PC-3 (cell line): ENCODE data around the gene LGALS9. TPM values are rescaled to one million over a fixed set of nuclear protein-coding genes. Genes with fewer than 3 reads are reported as not detected.

Source experiments
- ATAC-seq: fragments of 200-7000 bp; cut with Tn5 transposase; 2 replicates; pipeline ENCODE4 v1.9.1; 2020; ENCODE audit warnings: mild to moderate bottlenecking, moderate library complexity
- BruUV-seq: library from RNA; stranded (reverse); fragments of 400-500 nt; replicated peaks from 2 replicates; lab custom pipeline; 2021; lab: Mats Ljungman, UMichigan
- CTCF ChIA-PET: fragments of 300-600 bp; sonication (Branson Sonifier 250); formaldehyde crosslinking; loops from one replicate; lab custom pipeline; 2022; ENCODE audit warnings: antibody characterized with exemption; lab: Charles Lee
- POLR2A ChIA-PET: fragments of 300-600 bp; sonication (Branson Sonifier 250); formaldehyde crosslinking; loops from one replicate; lab custom pipeline; 2022; ENCODE audit warnings: antibody characterized with exemption; ENCODE audit not compliant: unreplicated experiment; lab: Charles Lee
- DNase-seq: peaks from one replicate; pipeline ENCODE4 v3.0.0-alpha.2; 2015
- H2AFZ ChIP-seq: fragments of 300-600 bp; sonication (generic); 2 replicates; pipeline ENCODE4 v1.6.0; 2016; ENCODE audit warnings: antibody characterized with exemption, low read length
- H3F3A ChIP-seq: fragments of 300-600 bp; sonication (generic); one replicate; pipeline ENCODE4 v1.6.0; 2017; ENCODE audit warnings: antibody characterized with exemption, low read length, control low read depth, mild to moderate bottlenecking; ENCODE audit not compliant: unreplicated experiment
- H3K27ac ChIP-seq: fragments of 300-600 bp; sonication (generic); 2 replicates; pipeline ENCODE4 v1.5.1; 2016; ENCODE audit warnings: mild to moderate bottlenecking, low read length
- H3K27me3 ChIP-seq: fragments of 300-600 bp; sonication (generic); 2 replicates; pipeline ENCODE4 v1.6.1; 2016; ENCODE audit warnings: low read length, mixed read lengths
- H3K36me3 ChIP-seq: fragments of 300-600 bp; sonication (generic); 2 replicates; pipeline ENCODE4 v1.6.1; 2016; ENCODE audit warnings: low read depth, mixed run types, low read length, mixed read lengths
- H3K4me1 ChIP-seq: fragments of 300-600 bp; sonication (generic); 2 replicates; pipeline ENCODE4 v1.5.1; 2016; ENCODE audit warnings: low read length; ENCODE audit not compliant: insufficient read depth
- H3K4me2 ChIP-seq: fragments of 300-600 bp; sonication (generic); 2 replicates; pipeline ENCODE4 v1.6.0; 2016; ENCODE audit warnings: low read length
- H3K4me3 ChIP-seq: fragments of 300-600 bp; sonication (generic); 2 replicates; pipeline ENCODE4 v1.5.1; 2016; ENCODE audit warnings: mild to moderate bottlenecking, low read length, mixed read lengths
- H3K79me2 ChIP-seq: fragments of 300-600 bp; sonication (generic); 2 replicates; pipeline ENCODE4 v1.6.1; 2017; ENCODE audit warnings: low read length, mixed read lengths
- H3K9ac ChIP-seq: fragments of 300-600 bp; sonication (generic); 2 replicates; pipeline ENCODE4 v1.6.0; 2016; ENCODE audit warnings: mild to moderate bottlenecking, low read length
- H3K9me2 ChIP-seq: fragments of 300-600 bp; sonication (generic); replicated peaks from 2 replicates; pipeline ENCODE4 v1.6.1; 2016; ENCODE audit warnings: mixed run types, low read length, mixed read lengths
- H3K9me3 ChIP-seq: fragments of 300-600 bp; sonication (generic); 2 replicates; pipeline ENCODE4 v1.6.1; 2016; ENCODE audit warnings: low read length, mixed read lengths
- H4K20me1 ChIP-seq: fragments of 300-600 bp; sonication (generic); 2 replicates; pipeline ENCODE4 v1.6.1; 2016; ENCODE audit warnings: low read length, mixed read lengths
- EZH2 ChIP-seq: fragments of 300-600 bp; sonication (generic); IDR thresholded peaks from one replicate; pipeline ENCODE4 v1.6.1; 2017; ENCODE audit warnings: antibody characterized with exemption, mild to moderate bottlenecking, low read length; ENCODE audit not compliant: unreplicated experiment
- EZH2phosphoT487 ChIP-seq: fragments of 300-600 bp; sonication (generic); IDR thresholded peaks from 2 replicates; pipeline ENCODE4 v1.6.1; 2018; ENCODE audit warnings: mild to moderate bottlenecking, antibody characterized with exemption, low read length, borderline replicate concordance
- intact Hi-C: fragments of 100-400 bp; cut with micrococcal nuclease; formaldehyde crosslinking; loops from 2 replicates; pipeline ENCODE4 v1.9.0; 2023
- total RNA-seq: library from RNA; depleted of rRNA; stranded (reverse); fragments of >200 nt; gene quantifications from 2 replicates; pipeline ENCODE4 v1.2.3, GENCODE V29; 2014
- TF ChIP-seq, protein P1 (sequence below): fragments of 300-600 bp; sonication (generic); conservative IDR thresholded peaks from 2 replicates; pipeline ENCODE4 v1.5.1; 2017; ENCODE audit warnings: antibody characterized with exemption, low read depth, mild to moderate bottlenecking, low read length

The LGALS9 gene
- total RNA-seq, 1 experiment from 2014 or later = 1.1 TPM

- no peaks in the 10 kb centered on the region for H3K9me3 ChIP-seq
- no peak overlapping the region for H2AFZ ChIP-seq
- no peak overlapping the region for H3K4me3 ChIP-seq
- no peaks in the 10 kb centered on the region for H3F3A ChIP-seq
- H3K27me3 ChIP-seq = no peaks in the 10 kb centered on the region
- ChIA-PET POLR2A (no interaction called here), CTCF (no interaction called here)
- H3K36me3 ChIP-seq = no peaks in the 10 kb centered on the region
- no peaks in the 10 kb centered on the region for H3K4me1 ChIP-seq
- no peak overlapping the region for H3K9ac ChIP-seq
- no peak overlapping the region for H3K27ac ChIP-seq
- no peaks in the 10 kb centered on the region for H3K79me2 ChIP-seq
- ATAC-seq (no peak), DNase-seq (no peak)
- TF ChIP-seq EZH2phosphoT487 (no peak), EZH2 (no peak)
- TF ChIP-seq, protein P1, sequence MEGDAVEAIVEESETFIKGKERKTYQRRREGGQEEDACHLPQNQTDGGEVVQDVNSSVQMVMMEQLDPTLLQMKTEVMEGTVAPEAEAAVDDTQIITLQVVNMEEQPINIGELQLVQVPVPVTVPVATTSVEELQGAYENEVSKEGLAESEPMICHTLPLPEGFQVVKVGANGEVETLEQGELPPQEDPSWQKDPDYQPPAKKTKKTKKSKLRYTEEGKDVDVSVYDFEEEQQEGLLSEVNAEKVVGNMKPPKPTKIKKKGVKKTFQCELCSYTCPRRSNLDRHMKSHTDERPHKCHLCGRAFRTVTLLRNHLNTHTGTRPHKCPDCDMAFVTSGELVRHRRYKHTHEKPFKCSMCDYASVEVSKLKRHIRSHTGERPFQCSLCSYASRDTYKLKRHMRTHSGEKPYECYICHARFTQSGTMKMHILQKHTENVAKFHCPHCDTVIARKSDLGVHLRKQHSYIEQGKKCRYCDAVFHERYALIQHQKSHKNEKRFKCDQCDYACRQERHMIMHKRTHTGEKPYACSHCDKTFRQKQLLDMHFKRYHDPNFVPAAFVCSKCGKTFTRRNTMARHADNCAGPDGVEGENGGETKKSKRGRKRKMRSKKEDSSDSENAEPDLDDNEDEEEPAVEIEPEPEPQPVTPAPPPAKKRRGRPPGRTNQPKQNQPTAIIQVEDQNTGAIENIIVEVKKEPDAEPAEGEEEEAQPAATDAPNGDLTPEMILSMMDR = no peak
- intact Hi-C loops = no loop called here
- no peaks in the 10 kb centered on the region for H4K20me1 ChIP-seq
- H3K4me2 ChIP-seq = no peak overlapping the region
- H3K9me2 ChIP-seq = no peaks in the 10 kb centered on the region
- BruUV-seq = no TSS peak
Measured at GRCh38 chr17:27593857-27594255, 37.1 kb upstream of the LGALS9 start.

- ATAC-seq (no peak), DNase-seq (no peak)
- H2AFZ ChIP-seq = no peak overlapping the region
- no peaks in the 10 kb centered on the region for H3K9me3 ChIP-seq
- H3K27me3 ChIP-seq = no peaks in the 10 kb centered on the region
- intact Hi-C loops = no loop called here
- no peaks in the 10 kb centered on the region for H3K9me2 ChIP-seq
- no peaks in the 10 kb centered on the region for H3K4me1 ChIP-seq
- no TSS peak for BruUV-seq
- no peak overlapping the region for H3K9ac ChIP-seq
- no peaks in the 10 kb centered on the region for H4K20me1 ChIP-seq
- H3K36me3 ChIP-seq = no peaks in the 10 kb centered on the region
- no peak overlapping the region for H3K4me3 ChIP-seq
- H3K27ac ChIP-seq = no peak overlapping the region
- ChIA-PET CTCF (no interaction called here), POLR2A (no interaction called here)
- TF ChIP-seq, protein P1 = no peak
- TF ChIP-seq EZH2 (no peak), EZH2phosphoT487 (no peak)
- H3K79me2 ChIP-seq = no peaks in the 10 kb centered on the region
- no peak overlapping the region for H3K4me2 ChIP-seq
- no peaks in the 10 kb centered on the region for H3F3A ChIP-seq
Measured at GRCh38 chr17:27595208-27595607, 35.8 kb upstream of the LGALS9 start.

GRCh38 chr17:27596096-27596495, 34.9 kb upstream of the LGALS9 start:
- Histone ChIP-seq H3K79me2 (no peaks in the 10 kb centered on the region), H3F3A (no peaks in the 10 kb centered on the region), H3K4me3 (no peak overlapping the region), H3K9me2 (no peaks in the 10 kb centered on the region), H3K9ac (no peak overlapping the region), H3K36me3 (no peaks in the 10 kb centered on the region), H3K4me2 (no peak overlapping the region), H4K20me1 (no peaks in the 10 kb centered on the region), H3K27me3 (no peaks in the 10 kb centered on the region), H2AFZ (no peak overlapping the region), H3K27ac (no peak overlapping the region), H3K4me1 (peaks cover 7% of the 10 kb centered on the region), H3K9me3 (no peaks in the 10 kb centered on the region)
- ATAC-seq (no peak), DNase-seq (no peak)
- ChIA-PET POLR2A (no interaction called here), CTCF (no interaction called here)
- BruUV-seq = no TSS peak
- intact Hi-C loops = no loop called here
- TF ChIP-seq, protein P1 = no peak
- TF ChIP-seq EZH2phosphoT487 (no peak), EZH2 (no peak)
